GM18858 (cell line): Measurements from ENCODE around the gene TMEM163.
"Not testable (repeated sequence)": the region's sequence is repeated elsewhere in the genome, so short reads cannot be mapped to it uniquely, and the experiment has no call there.

Experiments
- ATAC-seq: cut with Tn5 transposase; IDR thresholded peaks from one replicate; pipeline ENCODE4 v1.9.1; 2021; ENCODE audit not compliant: unreplicated experiment

Gene TMEM163

DNA sequence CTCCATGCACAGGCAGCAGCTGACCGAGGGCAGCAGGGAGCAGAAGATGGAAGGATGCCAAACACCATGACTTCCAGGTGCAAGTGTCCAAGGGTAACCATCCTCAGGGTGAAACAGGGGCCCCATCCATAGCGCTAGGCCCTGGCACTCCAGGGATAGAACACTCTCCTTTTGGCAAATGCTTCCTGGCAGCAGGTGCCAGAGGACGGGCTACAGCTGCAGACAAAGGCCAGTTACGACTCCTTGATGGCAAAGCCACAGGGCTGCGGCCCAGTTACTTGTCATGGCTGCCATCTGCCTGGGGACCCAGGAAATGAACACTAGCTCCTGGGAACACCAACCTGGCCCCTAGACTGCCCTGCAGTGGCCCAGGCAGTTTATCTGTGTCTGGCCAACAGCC is 178.8 kb downstream of the TMEM163 start:
- no peak for ATAC-seq

DNA sequence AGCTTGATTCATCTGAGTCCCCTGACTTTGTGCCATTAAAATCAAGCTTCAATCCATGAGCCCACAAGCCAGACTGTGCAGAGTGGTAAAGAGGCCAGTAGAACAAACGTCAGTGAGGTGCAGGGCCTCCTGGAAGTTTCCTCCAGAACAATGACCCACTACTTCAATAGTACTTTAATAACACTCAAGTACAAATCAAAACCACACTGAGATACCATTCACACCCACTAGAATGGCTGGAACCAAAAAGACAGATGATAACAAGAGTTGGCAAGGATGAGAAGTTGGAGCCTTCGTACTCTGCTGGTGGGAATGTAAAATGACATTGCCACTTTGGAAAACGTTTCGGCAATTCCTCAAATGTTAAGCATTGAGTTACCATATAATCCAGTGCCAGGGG is 181.1 kb downstream of the TMEM163 start:
- ATAC-seq = no peak

DNA sequence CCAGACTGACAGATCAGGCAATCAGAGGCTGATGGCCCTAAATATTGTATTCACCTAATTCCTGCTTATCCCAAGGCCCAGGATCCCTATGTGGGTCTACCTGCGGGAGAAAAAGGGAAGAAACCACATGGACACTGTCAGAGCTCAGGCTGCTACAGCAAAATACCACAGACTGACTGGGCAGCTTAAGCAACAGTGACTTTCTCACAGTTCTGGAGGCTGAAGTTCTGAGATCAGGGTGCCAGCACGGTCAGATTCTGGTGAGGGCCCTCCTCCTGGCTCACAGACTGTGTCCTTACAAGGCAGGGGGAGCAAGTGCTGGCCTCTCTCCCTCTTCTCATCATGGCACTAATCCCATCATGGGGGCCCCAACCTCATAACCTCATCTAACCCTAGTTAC is 181.7 kb downstream of the TMEM163 start:
- no peak for ATAC-seq

DNA sequence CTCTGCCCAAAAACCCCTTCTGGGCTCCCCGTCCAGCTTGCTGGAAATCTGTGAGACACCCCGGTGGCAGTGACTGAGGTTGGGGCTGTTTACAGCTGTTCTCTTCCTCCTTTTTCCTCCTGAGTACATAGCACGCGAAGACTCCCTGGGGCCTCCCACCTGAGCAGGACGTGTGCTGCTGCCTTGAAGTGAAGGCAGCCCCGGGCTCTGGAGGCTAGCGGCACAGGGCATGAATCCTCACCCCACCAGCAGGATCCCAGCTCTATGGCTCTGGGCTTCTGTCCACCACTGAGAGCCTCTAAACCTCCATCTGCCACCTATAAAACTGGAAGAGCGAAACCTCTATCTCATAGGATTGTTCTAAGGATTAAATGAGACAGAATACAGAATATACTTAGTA is 182.5 kb downstream of the TMEM163 start:
- ATAC-seq = no peak

DNA sequence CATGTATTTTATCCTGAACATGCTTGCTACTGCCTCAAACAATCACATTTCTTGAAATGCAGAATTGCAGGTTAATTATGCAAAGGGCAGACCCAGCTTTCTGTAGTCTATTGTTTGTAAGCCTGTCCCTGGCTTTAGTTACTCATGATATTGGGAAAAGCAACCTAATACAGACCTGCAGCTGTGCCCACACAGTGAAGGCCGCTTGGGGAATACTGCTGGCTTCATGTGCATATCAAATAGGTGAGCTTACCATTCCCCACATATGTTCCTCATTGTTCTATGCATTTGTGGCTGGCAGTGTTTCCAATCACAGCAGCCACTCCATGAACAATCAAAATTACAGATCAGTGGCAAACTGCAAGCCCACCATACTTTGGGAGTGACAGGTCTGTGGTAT is 186.3 kb downstream of the TMEM163 start:
- ATAC-seq = no peak

DNA sequence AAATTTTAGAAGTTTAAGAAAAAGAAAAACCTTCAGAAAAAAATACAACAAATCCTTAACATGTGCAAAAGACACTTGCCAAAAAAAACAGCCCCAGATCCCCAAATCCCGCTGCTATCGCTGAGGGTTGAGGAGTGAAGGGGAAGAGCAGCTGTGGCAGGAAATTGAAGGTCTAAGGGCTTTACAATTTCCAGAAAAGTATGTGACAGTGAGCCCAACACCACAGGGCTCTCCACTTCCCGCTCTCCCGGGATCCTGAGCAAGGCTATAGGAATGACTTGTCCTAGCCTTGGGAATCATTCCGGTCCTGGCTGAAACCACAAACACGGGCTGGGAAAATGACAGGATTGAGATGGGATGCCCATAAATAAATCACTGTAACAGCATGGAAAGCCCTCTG is 191.4 kb downstream of the TMEM163 start:
- no peak for ATAC-seq

DNA sequence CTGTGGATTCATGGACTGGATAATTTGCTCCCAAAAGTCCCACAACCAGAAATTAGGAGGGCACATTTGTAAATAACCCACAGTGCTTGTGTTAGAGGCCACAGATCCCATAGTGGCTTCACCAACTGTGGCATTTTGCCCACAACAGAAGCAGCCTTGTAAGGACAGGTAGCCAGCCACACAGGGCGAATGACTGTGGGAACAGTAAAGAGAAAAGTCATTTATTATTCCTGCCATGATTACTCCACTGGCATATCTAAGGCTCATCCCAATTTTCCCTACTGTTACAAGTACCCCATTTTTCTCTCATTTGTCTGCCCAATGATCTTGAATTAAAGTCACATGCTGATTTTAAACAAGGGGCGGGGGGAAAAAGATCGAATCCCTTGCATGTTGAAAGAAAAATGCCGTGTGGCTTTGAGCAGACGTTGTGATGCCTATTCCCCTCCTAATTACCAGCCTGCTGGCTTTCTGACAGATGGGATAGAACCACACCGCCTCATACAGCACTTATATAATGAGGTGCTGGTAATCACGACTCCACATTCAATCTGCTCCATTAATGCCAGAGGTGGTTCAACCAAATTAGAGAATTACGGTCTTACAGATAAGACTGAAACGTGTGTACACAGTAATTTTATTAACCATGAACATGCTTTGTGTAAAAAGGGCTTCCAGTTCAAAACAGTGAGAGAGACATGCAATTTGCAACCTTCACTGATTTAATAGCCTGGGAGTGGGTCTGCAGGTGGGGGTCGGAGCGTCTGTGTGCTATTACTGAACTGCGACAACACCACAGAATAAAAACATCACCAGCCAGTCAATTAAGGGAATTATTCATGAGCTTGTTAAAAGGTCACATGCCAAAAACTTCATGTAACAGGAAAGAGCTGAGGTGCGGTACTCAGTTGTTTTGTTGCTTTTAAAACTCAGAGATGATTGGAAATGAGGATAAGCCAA is 196.0 kb downstream of the TMEM163 start:
- no peak for ATAC-seq

DNA sequence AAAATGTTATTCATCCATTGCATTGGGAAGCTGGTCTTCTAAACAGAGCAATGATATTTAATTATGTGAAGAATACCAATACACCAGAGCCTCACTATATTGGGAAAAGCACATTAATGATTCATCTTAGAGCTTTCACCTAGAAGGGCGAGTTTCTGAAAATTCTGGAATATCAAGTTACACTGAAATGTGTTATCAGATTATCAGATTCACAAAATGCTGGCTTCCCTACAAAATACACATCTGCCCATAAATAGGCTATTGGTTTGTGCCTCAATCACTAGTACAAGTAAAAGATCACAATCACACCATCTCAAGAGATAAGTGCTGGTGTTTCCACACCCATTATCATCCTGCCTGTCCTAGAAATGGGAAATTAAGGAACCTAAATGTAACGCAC is 200.7 kb downstream of the TMEM163 start:
- no peak for ATAC-seq

DNA sequence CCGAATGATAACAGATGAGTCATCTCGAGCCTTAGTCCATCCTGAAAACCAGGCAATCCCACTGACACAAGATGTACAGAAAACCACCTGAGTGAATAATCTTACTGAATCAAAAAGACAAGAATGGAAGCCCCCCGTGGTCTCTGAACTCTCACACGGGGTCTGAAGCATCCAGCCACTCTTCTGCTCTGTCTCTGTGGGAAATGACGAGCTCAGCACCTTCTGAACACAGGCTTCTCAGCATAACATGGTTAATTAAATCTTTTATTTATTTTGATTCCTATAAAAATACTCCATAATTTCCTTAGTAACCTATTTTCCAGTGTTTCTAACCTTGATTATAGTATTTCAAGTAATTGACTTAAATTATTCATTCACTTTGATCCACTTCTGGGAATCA is 203.7 kb downstream of the TMEM163 start:
- no peak for ATAC-seq

DNA sequence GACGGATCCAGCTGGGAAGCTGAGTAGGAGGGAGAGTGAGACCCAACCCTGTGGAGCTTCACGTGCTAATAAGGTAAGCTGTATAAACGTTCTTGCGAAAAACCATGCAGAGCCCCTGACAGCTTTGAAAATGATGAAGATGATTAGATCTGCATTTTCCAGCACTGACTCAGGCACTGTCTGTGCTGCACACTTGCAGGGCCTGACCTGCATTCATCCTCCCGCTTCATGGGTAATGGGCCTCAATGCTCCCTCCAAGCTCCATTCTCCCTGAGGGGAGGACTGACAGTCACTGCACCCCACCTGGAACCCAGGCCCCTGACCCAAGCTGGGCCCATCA is 205.4 kb downstream of the TMEM163 start:
- ATAC-seq = no peak

DNA sequence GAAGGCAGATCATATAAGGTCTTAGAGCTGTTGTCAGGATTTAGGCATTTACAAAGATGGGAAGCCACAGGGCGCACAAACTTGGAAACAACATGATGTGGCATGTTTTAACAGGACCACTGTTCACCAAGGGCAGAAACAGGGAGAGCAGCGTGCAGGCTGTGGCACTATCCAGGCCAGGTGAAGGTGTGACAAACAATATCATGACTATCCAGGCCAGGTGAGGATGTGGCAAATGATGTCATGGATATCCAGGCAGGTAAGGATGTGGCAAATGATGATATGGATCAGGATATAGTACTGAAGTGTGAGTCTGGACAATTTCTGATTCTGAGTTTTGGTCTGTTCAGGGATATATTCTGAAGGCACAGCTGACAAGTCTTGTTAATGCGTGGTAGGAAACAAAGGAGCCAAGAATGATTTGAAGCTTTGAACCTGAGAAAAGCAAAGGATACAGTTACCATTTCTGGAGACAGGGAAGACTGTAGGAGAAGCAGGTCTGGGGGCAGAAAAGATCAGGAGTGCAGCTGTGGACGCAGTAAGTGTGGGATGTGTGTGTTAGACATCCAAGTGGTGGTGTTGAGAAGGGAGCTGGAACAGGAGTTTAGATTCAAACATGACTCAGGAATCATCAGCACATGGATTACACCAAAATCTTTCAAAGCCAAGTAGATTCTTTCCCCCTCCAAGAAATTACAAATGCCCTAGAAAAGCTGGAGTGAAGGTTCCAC is 205.9 kb downstream of the TMEM163 start:
- no peak for ATAC-seq

DNA sequence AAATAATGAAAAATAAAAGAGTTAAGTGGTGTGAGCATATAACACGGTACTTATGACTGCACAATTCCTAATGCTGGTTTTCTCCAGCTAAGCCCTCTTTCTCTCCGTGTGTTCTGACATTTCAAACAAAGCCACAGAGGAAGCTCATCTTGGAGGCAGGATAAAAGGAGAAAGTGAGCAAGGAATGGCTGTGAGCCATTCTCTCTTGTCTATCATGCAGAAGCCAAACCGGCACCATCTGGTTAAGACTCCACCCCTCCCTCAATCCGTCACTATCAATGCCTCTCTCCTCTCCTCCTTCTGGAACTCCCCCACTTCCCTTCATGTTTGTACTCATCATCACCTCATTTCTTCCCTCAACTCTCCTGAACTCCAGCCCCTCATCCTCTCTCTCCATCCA is 210.4 kb downstream of the TMEM163 start:
- no peak for ATAC-seq

DNA sequence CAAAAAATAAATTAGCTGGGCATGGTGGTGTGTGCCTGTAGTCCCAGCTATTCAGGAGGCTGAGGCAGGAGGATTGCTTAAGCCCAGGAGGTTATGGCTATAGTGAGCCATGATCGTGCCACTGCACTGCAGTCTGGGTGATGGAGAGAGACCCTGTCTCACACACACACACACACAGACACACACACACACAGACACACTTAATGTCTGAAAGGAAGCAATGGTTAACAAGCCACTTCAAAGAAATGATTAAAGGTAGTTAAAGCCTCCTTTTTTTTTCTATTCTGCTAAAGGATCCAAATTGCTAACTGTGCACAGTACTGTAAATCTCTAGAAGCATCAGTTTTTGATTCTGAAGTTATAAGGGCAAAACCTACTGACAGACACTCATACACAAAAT is 211.1 kb downstream of the TMEM163 start:
- no peak for ATAC-seq

DNA sequence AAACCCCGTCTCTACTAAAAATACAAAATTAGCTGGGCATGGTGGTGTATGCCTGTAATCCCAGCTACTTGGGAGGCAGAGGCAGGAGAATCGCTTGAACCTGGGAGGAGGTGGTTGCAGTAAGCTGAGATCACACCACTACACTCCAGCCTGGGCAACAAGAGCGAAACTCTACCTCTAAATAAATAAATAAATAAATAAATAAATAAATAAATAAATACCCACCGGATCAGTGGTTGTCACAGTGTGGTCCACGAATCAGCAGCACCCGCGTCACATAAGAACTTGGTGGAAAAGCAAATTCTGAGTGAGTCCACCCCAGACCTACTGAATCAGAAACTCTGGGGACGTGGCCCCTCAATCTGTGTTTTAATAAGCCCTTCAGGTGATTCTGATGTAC is 211.6 kb downstream of the TMEM163 start:
- ATAC-seq = not testable (repeated sequence)

DNA sequence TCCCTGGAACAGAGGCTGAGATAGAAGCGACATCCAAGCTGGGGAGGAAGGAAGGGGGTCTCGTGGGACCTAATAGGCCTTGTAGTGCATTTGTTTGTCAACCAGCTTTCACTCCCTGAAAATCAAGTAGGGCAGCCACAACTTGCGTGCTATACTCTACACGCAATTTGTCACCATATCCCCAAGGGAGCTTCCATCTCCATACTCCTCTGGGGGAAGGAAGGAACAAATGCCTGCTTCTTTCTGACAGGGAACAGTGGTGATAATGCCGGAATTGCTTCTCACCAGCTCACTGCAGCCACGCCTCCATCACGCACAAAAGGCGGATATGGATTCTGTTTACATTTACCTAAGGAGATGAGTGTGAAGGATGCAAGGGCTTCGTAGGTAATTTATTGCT is 213.4 kb downstream of the TMEM163 start:
- no peak for ATAC-seq

DNA sequence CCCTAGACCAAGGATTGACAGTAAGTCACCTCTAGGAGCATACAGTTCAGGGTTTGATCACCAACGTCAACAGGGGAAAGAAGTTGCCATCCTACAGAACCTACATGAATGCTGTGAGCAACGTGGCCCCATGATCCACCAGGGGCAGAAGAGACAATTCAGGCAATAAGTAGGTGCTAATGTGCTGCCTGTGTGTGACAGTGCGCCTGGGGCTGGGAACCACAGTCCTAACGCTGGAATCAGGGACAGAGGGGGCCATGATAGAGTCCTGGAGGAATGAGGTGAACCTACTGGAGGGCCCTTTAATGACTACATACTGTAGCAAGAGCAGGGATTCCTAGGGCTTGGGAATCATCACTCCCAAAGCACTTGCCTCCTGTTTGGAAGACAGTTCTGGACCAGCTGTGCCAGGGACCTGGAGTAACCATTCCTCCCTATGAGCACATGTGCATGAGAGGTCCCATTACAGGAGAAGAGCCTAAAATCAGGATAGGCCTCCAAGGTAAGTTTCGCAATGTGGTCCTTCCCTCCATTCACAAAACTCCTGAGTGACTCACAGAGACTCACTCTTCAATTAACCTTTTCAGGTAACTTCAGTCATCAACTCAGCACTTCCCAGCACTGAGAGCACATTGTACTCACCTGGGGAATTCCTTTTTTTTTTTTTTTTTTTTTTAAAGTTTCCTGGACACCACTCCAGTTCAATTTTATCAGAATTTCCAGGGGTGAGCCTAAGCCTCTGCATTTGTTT is 214.0 kb downstream of the TMEM163 start:
- no peak for ATAC-seq

DNA sequence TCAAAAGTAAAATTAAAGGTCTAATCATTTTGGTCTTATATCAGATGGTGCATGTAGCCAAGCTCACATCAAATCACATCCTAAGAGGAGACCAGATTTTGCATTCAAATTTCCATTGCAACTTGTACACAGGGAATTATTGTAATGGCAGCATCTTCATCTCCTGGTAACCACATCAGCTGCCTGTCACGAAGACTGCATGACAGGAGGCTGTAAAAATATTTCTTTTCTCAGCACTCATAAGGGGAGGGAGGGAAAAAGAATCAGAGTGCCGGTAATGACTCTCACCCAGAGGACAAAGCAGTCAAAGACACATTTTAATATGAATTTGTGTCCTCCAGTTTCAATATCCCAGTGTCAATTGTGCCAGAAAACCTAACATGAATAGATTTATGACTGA is 216.7 kb downstream of the TMEM163 start:
- no peak for ATAC-seq

DNA sequence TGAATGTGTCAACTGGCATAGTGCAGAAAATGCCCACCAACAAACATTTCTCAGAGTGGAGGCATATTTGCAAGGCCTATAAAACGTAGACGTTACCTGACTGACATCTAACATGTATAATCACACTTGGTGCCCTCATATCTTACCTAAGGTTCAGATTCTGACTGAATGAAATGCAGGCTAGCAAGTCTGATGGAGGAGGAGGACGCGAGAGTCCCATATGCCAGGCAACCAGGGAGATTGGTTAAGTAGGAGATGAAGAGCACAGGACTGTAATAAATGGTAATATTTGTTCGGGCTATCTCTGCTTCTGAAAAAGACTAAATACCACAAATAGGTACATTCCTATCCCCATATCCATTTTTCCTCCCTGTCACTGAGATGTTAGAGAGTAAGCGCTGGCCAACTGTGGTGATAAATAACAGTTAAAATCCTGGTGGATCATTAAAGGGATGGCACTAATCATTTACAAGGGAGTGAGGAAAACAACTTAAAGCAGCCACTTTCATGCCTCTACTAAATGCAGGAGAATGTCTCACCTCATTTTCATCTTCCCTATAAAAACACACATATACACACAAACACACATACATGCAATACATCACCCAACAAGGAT is 217.2 kb downstream of the TMEM163 start:
- ATAC-seq = no peak

DNA sequence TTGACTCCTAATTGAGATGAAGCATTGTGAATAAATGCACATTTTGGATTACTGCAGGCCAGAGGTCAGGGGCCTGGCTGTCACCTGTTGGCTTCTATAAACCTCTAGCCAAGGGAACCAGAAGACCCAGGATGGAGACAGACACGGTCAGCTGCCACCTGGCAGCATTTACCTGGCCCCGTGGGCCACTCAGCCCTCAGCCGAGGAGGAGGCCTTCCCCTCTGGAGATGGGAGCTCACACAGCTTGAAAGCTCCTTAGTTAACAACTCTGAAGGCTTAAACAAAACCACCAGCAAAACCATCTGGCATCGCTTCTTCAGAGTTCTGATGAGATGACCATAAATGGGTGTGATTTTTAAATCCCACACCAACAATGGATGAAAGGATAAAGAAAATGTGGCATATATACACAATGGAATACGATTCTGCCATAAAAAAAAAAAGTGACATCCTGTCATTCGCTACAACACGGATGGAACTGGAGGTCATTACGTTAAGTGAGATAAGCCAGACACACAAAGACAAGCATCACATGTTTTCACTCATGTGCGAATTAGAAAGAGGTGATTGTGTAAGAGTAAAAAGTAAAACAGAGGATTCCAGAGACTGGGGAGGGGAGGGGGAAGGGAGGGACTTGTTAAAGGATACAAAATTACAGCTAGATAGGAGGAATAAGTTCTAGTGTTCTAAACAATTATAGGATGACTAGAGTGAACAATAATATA is 218.4 kb downstream of the TMEM163 start:
- ATAC-seq = no peak

DNA sequence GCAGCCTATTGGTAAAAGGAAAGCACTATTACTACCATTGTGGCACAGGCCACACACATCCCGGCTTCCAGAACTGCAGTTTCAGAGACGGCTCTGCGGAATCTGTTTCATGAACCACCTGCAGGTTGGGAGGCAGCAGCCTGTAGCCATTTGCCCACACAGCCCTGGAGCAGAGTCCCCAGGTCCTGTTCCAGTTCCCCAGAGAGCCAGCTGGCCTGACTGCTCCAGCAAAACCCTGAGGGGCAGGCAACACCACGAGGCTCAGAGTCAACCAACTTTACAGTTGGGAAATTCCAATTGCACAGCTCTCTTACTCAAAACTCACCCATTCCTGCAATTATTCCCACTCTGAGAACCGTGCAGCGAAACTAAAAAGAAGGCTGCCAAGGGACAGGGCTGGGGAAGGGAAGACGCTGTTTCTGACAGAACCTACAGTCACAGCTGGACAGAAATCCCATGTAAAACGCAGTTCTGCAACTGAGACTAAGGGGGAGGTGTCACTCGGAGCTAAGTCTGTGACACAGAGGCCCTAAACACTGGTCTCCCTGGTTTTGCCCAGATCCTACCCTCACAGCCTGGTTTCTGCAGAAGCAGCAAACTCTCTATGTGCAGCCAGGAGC is 219.4 kb downstream of the TMEM163 start:
- no peak for ATAC-seq
